ENCODE results near the gene ZNF350. TPM values are rescaled to one million over a fixed set of nuclear protein-coding genes. Genes with fewer than 3 reads are reported as not detected.
A peak's percentile ranks its signal among the peaks of the same experiment; 100 is the strongest.
"Not testable (repeated sequence)": the region's sequence is repeated elsewhere in the genome, so short reads cannot be mapped to it uniquely, and the experiment has no call there.

Gene ZNF350
- total and polyA plus RNA-seq, 2 of the 13 experiments (the other 11 are each of a cell fraction or from before 2014, with no cell fraction given): 3.7 to 6.9 TPM

GRCh38 chr19:52026255-52026990 lies 39.8 kb upstream of the ZNF350 start:
- H4K20me1 ChIP-seq (ENCODE audit: insufficient read depth, low read length); H3K9me3 ChIP-seq (ENCODE audit: low read length); CTCF ChIA-PET (ENCODE audit: low intra/inter-chr PET ratio, low total read pairs); ATAC-seq; H3K27me3 ChIP-seq (ENCODE audit: control insufficient read depth in 1 of 2, insufficient read depth in 2 of 2, low read length in 2 of 2); BruUV-seq (replicated peaks); in situ Hi-C loops (cut with HindIII; ENCODE audit: extremely low pct_ligation_motif_present, low pct_unique_long_range_greater_than_20kb); H2AFZ ChIP-seq (ENCODE audit: low read length); TF ChIP-seq FOXP1 (IDR thresholded peaks at IDR 0.05); EP300 (IDR thresholded peaks at IDR 0.05; ENCODE audit: low read depth in 2 of 2, low read length in 2 of 2); CREM (CRISPR knock-in tag; IDR thresholded peaks at IDR 0.05): not testable (repeated sequence)
- POLR2A ChIA-PET: interaction anchor here (0.8 to 0.9 kb wide), 4 partner anchors 14 to 163 kb away, joined by 3 to 7 read pairs (median 5); partner anchors contain the start of genes PPP2R1A, ZNF432 and ZNF615
- Histone ChIP-seq H3K27ac (ENCODE audit: extremely low read length, insufficient read depth, low read length) (peak overlapping the region; percentile 97), H3K9ac (ENCODE audit: insufficient read depth, low read depth, low read length) (peak overlapping the region; percentile 97), H3K4me2 (ENCODE audit: low read depth, low read length) (peak overlapping the region; percentile 84), H3K36me3 (replicated peaks in 1 of 2; ENCODE audit: control insufficient read depth in 1 of 2, insufficient read depth in 2 of 2, low read length in 2 of 2) (peaks cover 13 to 31% of the 10 kb centered on the region in 2 experiments), H3K79me2 (ENCODE audit: insufficient read depth, low read length) (peaks cover 51% of the 10 kb centered on the region), H3K4me1 (ENCODE audit: insufficient read depth, low read length) (peaks cover 56% of the 10 kb centered on the region), H3K4me3 (replicated peaks in 1 of 3; ENCODE audit: insufficient read depth in 1 of 3, low read depth in 2 of 3, low read length in 3 of 3) (peak overlapping the region; percentile 89 to 100 (median 95))
- WGBS (ENCODE audit: low lambda C conversion rate): 18% methylated on average over 10 of the region's 15 CpGs
- DNase-seq (ENCODE audit: low spot score): peak; percentile 71
- intact Hi-C loops (cut with micrococcal nuclease; ENCODE audit: unreplicated experiment): loop anchor here (2.0 kb wide), 1 partner anchor 22 kb away; the partner anchor contains the start of gene ZNF432
- peak; percentile 60 for FAIRE-seq
- peak; percentile 68 for TF ChIP-seq MAX (IDR thresholded peaks at IDR 0.05)
- peak; percentile 38; the same call in 1 of the 2 replicates for TF ChIP-seq FOXP1 (CRISPR knock-in tag; IDR thresholded peaks at IDR 0.05)
- TF ChIP-seq EP300 (CRISPR knock-in tag; IDR thresholded peaks at IDR 0.05; ENCODE audit: borderline replicate concordance): peak; percentile 76
- 0 out of 2 replicates have a peak, but pooled peaks have one; percentile 13 for TF ChIP-seq CREM (IDR thresholded peaks at IDR 0.05)
- 0 out of 2 replicates have a peak, but pooled peaks have one; percentile 38 for TF ChIP-seq GATAD2A (CRISPR knock-in tag; IDR thresholded peaks at IDR 0.05)
- 0 out of 2 replicates have a peak, but pooled peaks have one; percentile 41 for TF ChIP-seq KLF12 (CRISPR knock-in tag; IDR thresholded peaks at IDR 0.05; ENCODE audit: borderline replicate concordance)
- TF ChIP-seq NCOA2 (CRISPR knock-in tag; IDR thresholded peaks at IDR 0.05): peak; percentile 1; the same call in 1 of the 2 replicates
- 0 out of 2 replicates have a peak, but pooled peaks have one; percentile 33 for TF ChIP-seq ZNF503 (CRISPR knock-in tag; IDR thresholded peaks at IDR 0.05)
- peak; percentile 38 for TF ChIP-seq DMAP1 (CRISPR knock-in tag; IDR thresholded peaks at IDR 0.05)
- TF ChIP-seq ARID4A (CRISPR knock-in tag; IDR thresholded peaks at IDR 0.05; ENCODE audit: borderline replicate concordance): peak; percentile 46; the same call in 1 of the 2 replicates
- TF ChIP-seq ARNTL (CRISPR knock-in tag; IDR thresholded peaks at IDR 0.05): peak; percentile 57
- 0 out of 2 replicates have a peak, but pooled peaks have one; percentile 45 for TF ChIP-seq NAIF1 (CRISPR knock-in tag; IDR thresholded peaks at IDR 0.05; ENCODE audit: borderline replicate concordance)
- TF ChIP-seq ZNF761 (CRISPR knock-in tag; conservative IDR thresholded peaks at IDR 0.05): 0 out of 2 replicates have a peak, but pooled peaks have one; percentile 65
- TF ChIP-seq MIXL1 (CRISPR knock-in tag; IDR thresholded peaks at IDR 0.05): peak; percentile 59; the same call in 1 of the 2 replicates
- 0 out of 2 replicates have a peak, but pooled peaks have one; percentile 15 for TF ChIP-seq NR0B2 (CRISPR knock-in tag; IDR thresholded peaks at IDR 0.05)
- 0 out of 2 replicates have a peak, but pooled peaks have one; percentile 30 for TF ChIP-seq KDM6A (CRISPR knock-in tag; IDR thresholded peaks at IDR 0.05; ENCODE audit: low read depth)

Measured in HepG2 (cell line).